DND-41 (cell line): ENCODE measurements around the gene ARIH2.

Experiments used
- CTCF ChIP-seq: IDR thresholded peaks from 2 replicates; pipeline ENCODE4 v1.5.1; 2012; ENCODE audit warnings: borderline replicate concordance, low read length, moderate library complexity, mild to moderate bottlenecking; ENCODE audit not compliant: poor library complexity, severe bottlenecking; ENCODE audit errors: extremely low read depth
- EZH2 ChIP-seq: IDR thresholded peaks from 3 replicates; pipeline ENCODE4 v1.6.1; 2012; ENCODE audit warnings: borderline replicate concordance, low read depth, mild to moderate bottlenecking, moderate library complexity, low read length, inconsistent platforms; ENCODE audit not compliant: severe bottlenecking

- no peak for TF ChIP-seq CTCF
- TF ChIP-seq EZH2: no peak
Observed at GRCh38 chr3:48931944-48932580, 13.4 kb downstream of the ARIH2 start.
